Sigmoid colon (tissue), 4 donors: Measurements from ENCODE around the gene TIRAP.

Experiments
- POLR2AphosphoS5 ChIP-seq, 4 donors: sonication (generic); formaldehyde crosslinking; IDR thresholded peaks; one replicate each; pipeline ENCODE4 v1.6.1; 2017; ENCODE audit warnings: antibody characterized with exemption in 4 of 4
- TF ChIP-seq, protein P1 (sequence below), 4 experiments: fragments of 450-650 bp in 3 of 4; fragments of 200-600 bp in 1 of 4; IDR thresholded peaks; one replicate each; pipeline ENCODE4 v1.5.1; 2016 to 2019; ENCODE audit warnings: antibody characterized with exemption in 4 of 4, mild to moderate bottlenecking in 3 of 4, moderate library complexity in 2 of 4

DNA sequence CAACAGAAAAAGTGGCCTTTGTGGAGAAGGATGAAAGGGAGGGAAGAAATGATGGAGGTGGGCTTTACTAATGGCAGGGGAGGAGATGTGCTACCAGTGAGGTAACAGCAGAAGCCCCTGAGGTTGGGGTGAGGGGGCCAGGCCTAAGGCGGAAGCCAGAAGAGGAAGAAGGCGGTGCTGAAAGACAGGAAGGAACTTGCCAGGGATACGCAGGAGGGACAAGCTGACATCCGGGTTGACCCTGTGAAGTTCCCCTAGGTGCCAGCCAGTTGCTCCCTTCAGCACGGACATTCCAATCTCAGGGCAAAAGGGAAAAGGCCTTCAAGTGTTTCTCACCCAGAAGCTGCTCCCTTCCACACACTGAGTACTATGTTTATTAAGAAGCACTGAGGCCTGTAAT is 2.3 kb upstream of the TIRAP start:
- TF ChIP-seq, protein P1, sequence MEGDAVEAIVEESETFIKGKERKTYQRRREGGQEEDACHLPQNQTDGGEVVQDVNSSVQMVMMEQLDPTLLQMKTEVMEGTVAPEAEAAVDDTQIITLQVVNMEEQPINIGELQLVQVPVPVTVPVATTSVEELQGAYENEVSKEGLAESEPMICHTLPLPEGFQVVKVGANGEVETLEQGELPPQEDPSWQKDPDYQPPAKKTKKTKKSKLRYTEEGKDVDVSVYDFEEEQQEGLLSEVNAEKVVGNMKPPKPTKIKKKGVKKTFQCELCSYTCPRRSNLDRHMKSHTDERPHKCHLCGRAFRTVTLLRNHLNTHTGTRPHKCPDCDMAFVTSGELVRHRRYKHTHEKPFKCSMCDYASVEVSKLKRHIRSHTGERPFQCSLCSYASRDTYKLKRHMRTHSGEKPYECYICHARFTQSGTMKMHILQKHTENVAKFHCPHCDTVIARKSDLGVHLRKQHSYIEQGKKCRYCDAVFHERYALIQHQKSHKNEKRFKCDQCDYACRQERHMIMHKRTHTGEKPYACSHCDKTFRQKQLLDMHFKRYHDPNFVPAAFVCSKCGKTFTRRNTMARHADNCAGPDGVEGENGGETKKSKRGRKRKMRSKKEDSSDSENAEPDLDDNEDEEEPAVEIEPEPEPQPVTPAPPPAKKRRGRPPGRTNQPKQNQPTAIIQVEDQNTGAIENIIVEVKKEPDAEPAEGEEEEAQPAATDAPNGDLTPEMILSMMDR (IDR thresholded peaks at IDR 0.05) = no peak
- no peak for TF ChIP-seq POLR2AphosphoS5 (IDR thresholded peaks at IDR 0.05)
